GM12878 (cell line): ENCODE measurements around the gene COL3A1. TPM values are rescaled to one million over a fixed set of nuclear protein-coding genes. Genes with fewer than 3 reads are reported as not detected.

Experiments used
- ATAC-seq: fragments of 200-7000 bp; cut with Tn5 transposase; 3 replicates; pipeline ENCODE4 v1.9.1; 2020; ENCODE audit warnings: mild to moderate bottlenecking, moderate library complexity
- BruUV-seq: library from RNA; stranded (reverse); fragments of 400-500 nt; replicated peaks from 2 replicates; lab custom pipeline; 2021; lab: Mats Ljungman, UMichigan
- CTCF ChIA-PET: fragments of 300-600 bp; sonication (Branson Sonifier 250); formaldehyde crosslinking; extraction: SDS; loops from one replicate; lab custom pipeline; 2021; ENCODE audit warnings: inconsistent platforms; lab: Yijun Ruan, JAX
- POLR2A ChIA-PET: fragments of 350-600 bp; formaldehyde crosslinking; extraction: SDS; loops from one replicate; lab custom pipeline; 2021; ENCODE audit warnings: inconsistent platforms; lab: Charles Lee
- RAD21 ChIA-PET: fragments of 300-600 bp; sonication (Branson Sonifier 250); formaldehyde crosslinking; loops from one replicate; lab custom pipeline; 2023; ENCODE audit warnings: antibody characterized with exemption; ENCODE audit not compliant: unreplicated experiment; lab: Charles Lee
- SMC1A ChIA-PET: fragments of 300-600 bp; sonication (Branson Sonifier 250); formaldehyde crosslinking; loops from one replicate; lab custom pipeline; 2023; ENCODE audit not compliant: unreplicated experiment, uncharacterized antibody; lab: Charles Lee
- DNase-seq: peaks from one replicate; pipeline ENCODE4 v3.0.0-alpha.2; 2011; ENCODE audit warnings: low read depth, low spot score
- FAIRE-seq: peaks from 3 replicates; lab custom pipeline; 2011; peaks lifted over from hg19 to GRCh38; lab: Jason Lieb, UNC
- H2AFZ ChIP-seq: 2 replicates; pipeline ENCODE4 v1.6.0; 2011; ENCODE audit warnings: low read depth, low read length, control low read depth; ENCODE audit not compliant: control insufficient read depth
- H3K27ac ChIP-seq: 2 replicates; pipeline ENCODE4 v1.5.1; 2011; ENCODE audit warnings: control low read depth; ENCODE audit not compliant: control insufficient read depth, insufficient read depth
- H3K27me3 ChIP-seq, 2 experiments: replicated peaks in 1 of 2; 2 replicates each; pipeline versions ENCODE4 v1.6.0 to v1.6.1; 2011; ENCODE audit warnings: low read length in 1 of 2; ENCODE audit not compliant: control insufficient read depth in 2 of 2, insufficient read depth in 2 of 2
- H3K36me3 ChIP-seq, 2 experiments: 2 replicates each; pipeline ENCODE4 v1.5.1; 2011; ENCODE audit warnings: low read length in 1 of 2; ENCODE audit not compliant: control insufficient read depth in 2 of 2, insufficient read depth in 2 of 2
- H3K4me1 ChIP-seq: 2 replicates; pipeline ENCODE4 v1.6.1; 2011; ENCODE audit warnings: mild to moderate bottlenecking, low read length, moderate library complexity, mixed read lengths; ENCODE audit not compliant: control insufficient read depth, insufficient read depth
- H3K4me2 ChIP-seq: 2 replicates; pipeline ENCODE4 v1.6.0; 2011; ENCODE audit warnings: control low read depth; ENCODE audit not compliant: control insufficient read depth, insufficient read depth
- H3K4me3 ChIP-seq: fragments of 200-600 bp; sonication (generic); 2 replicates; pipeline ENCODE4 v1.5.1; 2016
- H3K79me2 ChIP-seq: 2 replicates; pipeline ENCODE4 v1.6.0; 2011; ENCODE audit warnings: low read length; ENCODE audit not compliant: control insufficient read depth, insufficient read depth
- H3K9ac ChIP-seq: 2 replicates; pipeline ENCODE4 v1.8.0; 2011; ENCODE audit warnings: low read length, control low read depth, mixed read lengths; ENCODE audit not compliant: control insufficient read depth, insufficient read depth
- H3K9me3 ChIP-seq: replicated peaks from 3 replicates; pipeline ENCODE4 v1.5.1; 2011; ENCODE audit warnings: mild to moderate bottlenecking, low read length; ENCODE audit not compliant: control insufficient read depth, insufficient read depth
- H4K20me1 ChIP-seq: 2 replicates; pipeline ENCODE4 v1.6.0; 2011; ENCODE audit not compliant: control insufficient read depth, insufficient read depth
- CBX5 ChIP-seq: sonication (generic); IDR thresholded peaks from 2 replicates; pipeline ENCODE4 v1.6.1; 2016; ENCODE audit warnings: low read depth, moderate library complexity, mild to moderate bottlenecking, inconsistent platforms
- E2F8 ChIP-seq: fragments of 450-650 bp; IDR thresholded peaks from 2 replicates; pipeline ENCODE4 v1.6.1; 2018; ENCODE audit warnings: mild to moderate bottlenecking, low read depth, moderate library complexity; ENCODE audit not compliant: partially characterized antibody
- E4F1 ChIP-seq: fragments of 450-650 bp; IDR thresholded peaks from 2 replicates; pipeline ENCODE4 v1.6.1; 2018; ENCODE audit warnings: borderline replicate concordance, mild to moderate bottlenecking; ENCODE audit not compliant: partially characterized antibody
- EED ChIP-seq: sonication (generic); IDR thresholded peaks from 2 replicates; pipeline ENCODE4 v1.6.1; 2016; ENCODE audit warnings: antibody characterized with exemption, low read depth
- GABPA ChIP-seq: IDR thresholded peaks from 2 replicates; pipeline ENCODE4 v1.6.1; 2014; ENCODE audit warnings: antibody characterized with exemption, low read depth, mild to moderate bottlenecking, inconsistent platforms
- HSF1 ChIP-seq: fragments of 150-350 bp; IDR thresholded peaks from 2 replicates; pipeline ENCODE4 v1.6.1; 2014; ENCODE audit warnings: mild to moderate bottlenecking, low read depth, low read length
- MLLT1 ChIP-seq: fragments of 450-650 bp; IDR thresholded peaks from 2 replicates; pipeline ENCODE4 v1.6.1; 2016; ENCODE audit warnings: mild to moderate bottlenecking
- RCOR1 ChIP-seq: conservative IDR thresholded peaks from 2 replicates; pipeline ENCODE4 v1.6.1; 2012; ENCODE audit warnings: low read depth, low read length, improper control_type of control experiment
- STAT1 ChIP-seq: fragments of 450-650 bp; conservative IDR thresholded peaks from 2 replicates; pipeline ENCODE4 v1.6.1; 2014; ENCODE audit warnings: antibody characterized with exemption, mild to moderate bottlenecking
- ZNF384 ChIP-seq: IDR thresholded peaks from 2 replicates; pipeline ENCODE4 v1.6.1; 2012; ENCODE audit warnings: low read depth, mild to moderate bottlenecking, low read length, improper control_type of control experiment, borderline replicate concordance
- WGBS: methylation state at CpG from one replicate; pipeline ENCODE4 v1.1.6; 2016; ENCODE audit warnings: low lambda C conversion rate; ENCODE audit not compliant: insufficient replicate concordance, insufficient coverage; ENCODE audit errors: missing lambda C conversion rate; 5-methylcytosine and 5-hydroxymethylcytosine counted together
- in situ Hi-C: fragments of 300-500 bp; cut with MboI; formaldehyde crosslinking; loops from 9 replicates; pipeline ENCODE4 v1.14.3; 2018; ENCODE audit warnings: mixed read lengths
- intact Hi-C: fragments of 100-400 bp; cut with micrococcal nuclease; formaldehyde crosslinking; loops from one replicate; pipeline ENCODE4 v1.14.2; 2022; ENCODE audit not compliant: unreplicated experiment
- polyA plus RNA-seq, 11 experiments: library from polyadenylated mRNA; depleted of rRNA in 4 of 11; unstranded in 6 of 11; stranded (reverse) in 5 of 11; fragments of >200 nt; fragmentation: Nextera tagmentation in 4 of 11; fragmentation: Illumina TruSeq in 1 of 11; extraction: Ambion mirVana in 4 of 11; extraction: Trizol in 1 of 11; gene quantifications; 1 replicate in 1 of 11; 2 replicates in 10 of 11; pipeline versions ENCODE4 v1.2.1 to v1.2.3, GENCODE V29; 2011 to 2016; ENCODE audit warnings: inconsistent platforms in 2 of 11, missing spikeins in 2 of 11, low read depth in 1 of 11
- total RNA-seq, 4 experiments: library from RNA; depleted of rRNA in 3 of 4; stranded (reverse); fragments of >200 nt in 3 of 4; fragmentation: Illumina TruSeq in 1 of 4; extraction: Trizol in 1 of 4; gene quantifications; 2 replicates each; pipeline versions ENCODE4 v1.2.1 to v1.2.3, GENCODE V29; 2013 to 2021

The COL3A1 gene
- total and polyA plus RNA-seq, 10 of the 15 experiments (the other 5 are each of a cell fraction or from before 2014, with no cell fraction given) = 0.04 to 0.67 (median 0.10) TPM; not detected in 2

- Histone ChIP-seq H3K9me3 (no peaks in the 10 kb centered on the region), H3K4me2 (no peak overlapping the region), H3K79me2 (no peaks in the 10 kb centered on the region), H3K36me3 (no peaks in the 10 kb centered on the region), H3K27ac (no peak overlapping the region), H3K4me1 (no peaks in the 10 kb centered on the region), H2AFZ (no peak overlapping the region), H3K27me3 (no peaks in the 10 kb centered on the region), H3K4me3 (no peak overlapping the region), H4K20me1 (no peaks in the 10 kb centered on the region), H3K9ac (no peak overlapping the region)
- DNase-seq = no peak
- RAD21 ChIA-PET = interaction anchor here (1.3 kb wide), 1 partner anchor 17 kb away, joined by 5 read pairs; no protein-coding TSS in a partner anchor
- intact Hi-C loops (no loop called here), in situ Hi-C loops (no loop called here)
- TF ChIP-seq STAT1 (no peak), ZNF384 (no peak), E2F8 (no peak), GABPA (no peak), HSF1 (no peak), MLLT1 (no peak), E4F1 (no peak), CBX5 (no peak), RCOR1 (no peak), EED (no peak)
- no peak for ATAC-seq
- no peak for FAIRE-seq
- SMC1A ChIA-PET = no interaction called here
- CTCF ChIA-PET = interaction anchor here (1.0 to 1.5 kb wide), 2 partner anchors 18 to 24 kb away, joined by 3 read pairs; no protein-coding TSS in a partner anchor
- POLR2A ChIA-PET = no interaction called here
- WGBS = 0% methylated on average over 1 of the region's 1 CpG
- no TSS peak for BruUV-seq
Measured at GRCh38 chr2:189002079-189002478, 27.9 kb downstream of the COL3A1 start.
